Naive B cell (primary cell): ENCODE measurements around the gene ALOX15B. TPM values are rescaled to one million over a fixed set of nuclear protein-coding genes. Genes with fewer than 3 reads are reported as not detected.
A peak's percentile ranks its signal among the peaks of the same experiment; 100 is the strongest.

Experiments used
- ATAC-seq, 2 donors: fragments of 150-1000 bp; cut with Tn5 transposase; 2 replicates each; pipeline ENCODE4 v1.10.0; 2021; ENCODE audit warnings: low read depth in 2 of 2, mild to moderate bottlenecking in 2 of 2, moderate library complexity in 2 of 2
- DNase-seq: peaks from one replicate; pipeline ENCODE4 v3.0.0; 2022
- H3K27ac Mint-ChIP-seq, 6 donors: one replicate each; pipeline ENCODE4 v1.8.0; 2020 to 2022; ENCODE audit warnings: mild to moderate bottlenecking in 6 of 6, mixed read lengths in 6 of 6, moderate library complexity in 5 of 6, inconsistent platforms in 2 of 6
- H3K27me3 Mint-ChIP-seq, 3 donors: one replicate each; pipeline ENCODE4 v1.8.0; 2021 to 2022; ENCODE audit warnings: mixed read lengths in 3 of 3, mild to moderate bottlenecking in 1 of 3
- H3K36me3 Mint-ChIP-seq, 2 donors: one replicate each; pipeline ENCODE4 v1.8.0; 2020 to 2022; ENCODE audit warnings: mixed read lengths in 2 of 2, inconsistent platforms in 1 of 2, mild to moderate bottlenecking in 1 of 2
- H3K4me1 Mint-ChIP-seq, 3 donors: one replicate each; pipeline ENCODE4 v1.8.0; 2020 to 2022; ENCODE audit warnings: mixed read lengths in 3 of 3, inconsistent platforms in 1 of 3, mild to moderate bottlenecking in 1 of 3, moderate library complexity in 1 of 3
- H3K4me3 Mint-ChIP-seq, 8 donors: one replicate each; pipeline ENCODE4 v1.8.0; 2020 to 2022; ENCODE audit warnings: mild to moderate bottlenecking in 8 of 8, mixed read lengths in 8 of 8, moderate library complexity in 8 of 8, inconsistent platforms in 2 of 8
- H3K9me3 Mint-ChIP-seq, 7 donors: one replicate each; pipeline ENCODE4 v1.8.0; 2020 to 2022; ENCODE audit warnings: mixed read lengths in 7 of 7, mild to moderate bottlenecking in 5 of 7, inconsistent platforms in 2 of 7, moderate library complexity in 1 of 7
- polyA plus RNA-seq, 6 donors: library from polyadenylated mRNA; unstranded; fragments of 300-500 nt; fragmentation: Illumina TruSeq; gene quantifications; one replicate each; pipeline ENCODE4 v1.2.3, GENCODE V29; 2021; ENCODE audit warnings: low read depth in 6 of 6

Gene ALOX15B
- polyA plus RNA-seq, 6 donors from 2014 or later: not detected

DNA sequence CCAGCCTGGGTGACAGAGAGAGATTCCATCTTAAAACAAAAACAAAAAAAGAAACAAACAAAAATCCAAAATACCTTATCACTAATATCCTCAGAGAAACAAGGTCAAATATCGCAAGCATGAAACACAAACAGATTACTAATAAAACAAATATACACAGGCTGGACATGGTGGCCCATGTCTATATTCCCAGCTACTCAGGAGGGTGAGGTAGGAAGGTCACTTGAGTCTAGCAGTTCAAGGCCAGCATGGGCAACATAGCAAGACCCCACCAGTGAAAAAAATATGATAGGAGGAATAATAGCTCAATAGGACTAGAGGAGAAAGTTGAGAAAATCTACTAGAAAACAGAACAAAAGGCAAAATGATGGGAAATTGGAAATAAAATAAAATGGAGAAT is 6.9 kb upstream of the ALOX15B start:
- peaks cover 0 to 2% (median 0%) of the 10 kb centered on the region in 7 donors for H3K9me3 Mint-ChIP-seq
- peaks cover 37 to 61% (median 51%) of the 10 kb centered on the region in 3 donors for H3K27me3 Mint-ChIP-seq
- peak overlapping the region in 1 of 6 donors; percentile 26 for H3K27ac Mint-ChIP-seq
- no peak for DNase-seq
- H3K4me1 Mint-ChIP-seq: no peaks in the 10 kb centered on the region
- no peaks in the 10 kb centered on the region for H3K36me3 Mint-ChIP-seq
- no peak overlapping the region for H3K4me3 Mint-ChIP-seq
- no peak for ATAC-seq

- H3K27ac Mint-ChIP-seq: no peak overlapping the region
These were observed 6.4 kb upstream of the ALOX15B start for GRCh38 chr17:8032442-8032841.

GRCh38 chr17:8039611-8040168 is 831 bp downstream of the ALOX15B start:
- no peak for DNase-seq
- ATAC-seq: no peak
- Mint-ChIP-seq H3K9me3 (peaks cover 0 to 4% (median 3%) of the 10 kb centered on the region in 7 donors), H3K36me3 (peaks cover 0 to 11% of the 10 kb centered on the region in 2 donors), H3K4me1 (peaks cover 0 to 17% (median 5%) of the 10 kb centered on the region in 3 donors), H3K27me3 (peaks cover 44 to 60% (median 53%) of the 10 kb centered on the region in 3 donors), H3K4me3 (peak overlapping the region in 2 of 8 donors; percentile 31 to 41), H3K27ac (no peak overlapping the region)

More at GRCh38 chr17:8032442-8032841, 6.4 kb upstream of the ALOX15B start:
- Mint-ChIP-seq H3K27me3 (peaks cover 37 to 61% (median 51%) of the 10 kb centered on the region in 3 donors), H3K4me3 (no peak overlapping the region), H3K4me1 (peaks cover 0 to under 1% (median 0%) of the 10 kb centered on the region in 3 donors), H3K36me3 (peaks cover 0 to 4% of the 10 kb centered on the region in 2 donors), H3K9me3 (peaks cover 0 to 3% (median 2%) of the 10 kb centered on the region in 7 donors)
- no peak for ATAC-seq
- no peak for DNase-seq

GRCh38 chr17:8041249-8041928 is 2.5 kb downstream of the ALOX15B start:
- H3K4me1 Mint-ChIP-seq: peaks cover 0 to 17% (median 5%) of the 10 kb centered on the region in 3 donors
- peak; percentile 23 to 43 for ATAC-seq
- no peak overlapping the region for H3K4me3 Mint-ChIP-seq
- peak; percentile 15 for DNase-seq
- H3K27me3 Mint-ChIP-seq: peaks cover 40 to 64% (median 61%) of the 10 kb centered on the region in 3 donors
- H3K27ac Mint-ChIP-seq: peak overlapping the region in 1 of 6 donors; percentile 58
- H3K36me3 Mint-ChIP-seq: peaks cover 0 to 11% of the 10 kb centered on the region in 2 donors
- H3K9me3 Mint-ChIP-seq: peaks cover 0 to 4% (median 3%) of the 10 kb centered on the region in 7 donors

GRCh38 chr17:8041979-8042378 is 3.1 kb downstream of the ALOX15B start:
- no peak for ATAC-seq
- DNase-seq: no peak
- Mint-ChIP-seq H3K27ac (no peak overlapping the region), H3K4me3 (no peak overlapping the region), H3K4me1 (peaks cover 0 to 19% (median 5%) of the 10 kb centered on the region in 3 donors), H3K27me3 (peaks cover 40 to 70% (median 61%) of the 10 kb centered on the region in 3 donors), H3K36me3 (peaks cover 0 to 11% of the 10 kb centered on the region in 2 donors), H3K9me3 (peaks cover 0 to 4% (median 3%) of the 10 kb centered on the region in 7 donors)

GRCh38 chr17:8044819-8045810 is 6.3 kb downstream of the ALOX15B start:
- peaks cover 25 to 44% (median 38%) of the 10 kb centered on the region in 3 donors for H3K27me3 Mint-ChIP-seq
- H3K4me1 Mint-ChIP-seq: peaks cover 0 to 4% (median 0%) of the 10 kb centered on the region in 3 donors
- peak overlapping the region in 2 of 6 donors; percentile 37 to 66 for H3K27ac Mint-ChIP-seq
- no peaks in the 10 kb centered on the region for H3K9me3 Mint-ChIP-seq
- no peak for ATAC-seq
- no peak overlapping the region for H3K4me3 Mint-ChIP-seq
- no peaks in the 10 kb centered on the region for H3K36me3 Mint-ChIP-seq
- no peak for DNase-seq

DNA sequence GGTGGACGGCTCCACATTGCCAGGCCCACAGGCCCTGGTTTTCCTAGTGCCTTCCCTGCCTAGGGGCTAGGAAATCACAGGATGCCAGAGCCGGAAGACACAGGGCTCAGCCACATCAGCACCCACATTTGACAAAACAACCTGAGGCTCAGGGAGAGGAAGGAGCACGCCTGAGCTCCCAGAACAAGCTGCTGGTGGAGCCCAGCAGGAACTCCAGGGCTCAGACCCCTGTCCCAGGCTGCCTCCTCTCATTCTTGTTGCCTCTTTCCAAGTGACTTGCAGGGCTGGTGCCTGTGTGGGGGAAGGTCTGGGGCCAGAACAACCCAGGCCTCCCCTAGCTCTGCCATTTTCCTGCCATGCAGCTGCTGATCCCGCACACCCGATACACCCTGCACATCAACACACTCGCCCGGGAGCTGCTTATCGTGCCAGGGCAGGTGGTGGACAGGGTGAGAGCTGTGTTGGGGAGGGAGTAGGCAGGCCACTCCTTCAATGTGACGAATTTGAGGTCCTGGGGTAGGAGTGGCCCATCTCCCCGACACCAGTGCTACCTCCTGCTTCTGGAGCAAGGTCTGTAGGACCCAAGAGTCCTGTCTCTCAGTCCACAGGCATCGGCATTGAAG is 7.6 kb downstream of the ALOX15B start:
- peak overlapping the region in 1 of 6 donors; percentile 67 for H3K27ac Mint-ChIP-seq
- DNase-seq (no peak), ATAC-seq (no peak)
- H3K9me3 Mint-ChIP-seq: no peaks in the 10 kb centered on the region
- H3K27me3 Mint-ChIP-seq: peaks cover 12 to 32% (median 25%) of the 10 kb centered on the region in 3 donors
- H3K4me3 Mint-ChIP-seq: peak overlapping the region in 1 of 8 donors; percentile 6
- no peaks in the 10 kb centered on the region for H3K36me3 Mint-ChIP-seq
- peaks cover 0 to 4% (median 0%) of the 10 kb centered on the region in 3 donors for H3K4me1 Mint-ChIP-seq

DNA sequence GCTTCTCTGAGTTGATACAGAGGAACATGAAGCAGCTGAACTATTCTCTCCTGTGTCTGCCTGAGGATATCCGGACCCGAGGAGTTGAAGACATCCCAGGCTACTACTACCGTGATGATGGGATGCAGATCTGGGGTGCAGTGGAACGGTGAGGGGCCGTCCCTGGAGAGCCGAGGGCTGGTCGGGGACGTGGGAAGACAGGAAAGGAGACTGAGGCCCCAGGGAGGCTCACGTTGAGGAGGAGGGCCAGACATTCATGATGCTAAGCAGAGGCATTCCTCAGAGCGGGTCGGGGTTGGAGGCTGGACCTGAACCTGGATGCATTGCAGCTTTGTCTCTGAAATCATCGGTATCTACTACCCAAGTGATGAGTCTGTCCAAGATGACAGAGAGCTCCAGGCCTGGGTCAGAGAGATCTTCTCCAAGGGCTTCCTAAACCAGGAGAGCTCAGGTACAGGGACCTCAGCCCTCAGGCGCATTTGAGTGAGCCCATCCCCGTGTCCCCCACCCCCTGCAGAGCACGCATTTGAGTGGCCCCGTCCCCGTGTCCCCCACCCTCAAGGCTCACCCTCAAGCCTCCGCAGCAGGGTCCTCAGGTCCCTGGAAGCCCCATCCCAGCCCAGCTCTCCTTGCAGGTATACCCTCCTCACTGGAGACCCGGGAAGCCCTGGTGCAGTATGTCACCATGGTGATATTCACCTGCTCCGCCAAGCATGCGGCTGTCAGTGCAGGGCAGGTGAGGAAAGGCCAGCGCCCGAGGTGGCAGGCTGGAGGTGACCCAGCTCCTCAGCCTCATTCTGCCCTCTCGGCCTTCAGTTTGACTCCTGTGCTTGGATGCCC is 8.3 kb downstream of the ALOX15B start:
- H3K27ac Mint-ChIP-seq: no peak overlapping the region
- no peaks in the 10 kb centered on the region for H3K36me3 Mint-ChIP-seq

GRCh38 chr17:8047769-8048110 is 8.9 kb downstream of the ALOX15B start:
- peaks cover 10 to 29% (median 24%) of the 10 kb centered on the region in 3 donors for H3K27me3 Mint-ChIP-seq
- no peaks in the 10 kb centered on the region for H3K9me3 Mint-ChIP-seq
- peaks cover 0 to 4% (median 0%) of the 10 kb centered on the region in 3 donors for H3K4me1 Mint-ChIP-seq
- ATAC-seq: no peak
- DNase-seq: no peak
- no peak overlapping the region for H3K4me3 Mint-ChIP-seq
- H3K27ac Mint-ChIP-seq: peak overlapping the region in 1 of 6 donors; percentile 26
- no peaks in the 10 kb centered on the region for H3K36me3 Mint-ChIP-seq

More for the DNA sequence above, 8.3 kb downstream of the ALOX15B start:
- Mint-ChIP-seq H3K4me1 (peaks cover 0 to 4% (median 0%) of the 10 kb centered on the region in 3 donors), H3K4me3 (peak overlapping the region in 1 of 8 donors; percentile 6), H3K27me3 (peaks cover 10 to 29% (median 24%) of the 10 kb centered on the region in 3 donors), H3K9me3 (no peaks in the 10 kb centered on the region)
- no peak for ATAC-seq
- DNase-seq: no peak

DNA sequence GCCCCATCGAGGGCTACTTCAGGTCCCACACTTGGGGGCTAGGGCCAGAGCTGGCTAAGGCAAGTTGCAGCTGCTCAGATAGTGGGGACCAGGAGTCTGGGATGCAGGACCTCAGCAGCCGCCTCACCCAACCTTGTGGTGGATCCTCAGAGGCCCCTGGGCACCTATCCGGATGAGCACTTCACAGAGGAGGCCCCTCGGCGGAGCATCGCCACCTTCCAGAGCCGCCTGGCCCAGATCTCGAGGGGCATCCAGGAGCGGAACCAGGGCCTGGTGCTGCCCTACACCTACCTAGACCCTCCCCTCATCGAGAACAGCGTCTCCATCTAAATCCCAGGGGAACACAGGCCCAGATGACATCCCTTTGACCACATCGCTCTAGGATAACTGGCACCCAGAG is 9.4 kb downstream of the ALOX15B start:
- Mint-ChIP-seq H3K27me3 (peaks cover 5 to 25% (median 19%) of the 10 kb centered on the region in 3 donors), H3K4me1 (peaks cover 0 to 4% (median 0%) of the 10 kb centered on the region in 3 donors), H3K27ac (no peak overlapping the region), H3K36me3 (no peaks in the 10 kb centered on the region), H3K9me3 (no peaks in the 10 kb centered on the region), H3K4me3 (no peak overlapping the region)
- DNase-seq (no peak), ATAC-seq (no peak)

DNA sequence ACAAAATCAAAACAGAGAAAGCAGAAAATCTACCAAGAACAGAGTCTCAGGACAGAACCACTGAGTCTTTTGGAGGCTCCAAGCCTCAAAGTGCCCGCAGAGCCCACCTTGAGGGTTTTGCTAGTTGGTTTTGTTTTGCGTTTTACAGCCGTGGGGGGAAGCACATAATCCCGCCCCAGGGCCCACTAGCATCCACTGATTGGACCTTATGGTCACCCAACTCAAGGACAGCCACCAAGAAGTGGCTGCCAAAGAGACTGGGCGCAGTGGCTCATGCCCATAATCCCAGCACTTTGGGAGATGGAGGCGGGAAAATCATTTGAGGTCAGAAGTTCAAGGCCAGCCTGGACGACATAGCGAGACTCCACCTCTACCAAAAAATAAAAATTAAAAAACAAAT is 9.9 kb downstream of the ALOX15B start:
- Mint-ChIP-seq H3K4me3 (no peak overlapping the region), H3K27ac (peak overlapping the region in 1 of 6 donors; percentile 83), H3K36me3 (no peaks in the 10 kb centered on the region), H3K27me3 (peaks cover 0 to 20% (median 14%) of the 10 kb centered on the region in 3 donors), H3K9me3 (no peaks in the 10 kb centered on the region), H3K4me1 (peaks cover 0 to 4% (median 0%) of the 10 kb centered on the region in 3 donors)
- ATAC-seq: no peak
- no peak for DNase-seq

DNA sequence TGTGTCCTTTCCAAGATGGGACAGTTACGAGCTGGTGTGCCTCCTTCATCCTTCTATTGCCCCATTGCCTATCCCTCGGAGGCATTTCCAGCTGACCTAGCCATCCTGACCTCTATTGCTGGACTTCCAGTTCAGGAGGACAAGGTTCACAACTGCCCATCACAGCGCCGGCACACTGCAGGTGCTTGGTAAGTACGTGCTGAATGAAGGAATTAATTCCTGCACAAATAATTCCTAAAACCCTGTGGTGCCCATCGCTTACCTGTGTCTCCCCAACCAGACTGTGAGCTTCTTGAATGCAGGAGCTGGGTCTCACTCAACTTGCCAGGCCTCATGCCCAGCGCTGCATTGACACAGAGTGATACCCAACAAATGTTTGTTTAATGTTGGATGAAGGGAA is 13.0 kb downstream of the ALOX15B start:
- H3K27ac Mint-ChIP-seq: no peak overlapping the region
- H3K9me3 Mint-ChIP-seq: no peaks in the 10 kb centered on the region
- peaks cover 0 to 1% (median 0%) of the 10 kb centered on the region in 3 donors for H3K27me3 Mint-ChIP-seq
- H3K4me1 Mint-ChIP-seq: peaks cover 9 to 28% (median 19%) of the 10 kb centered on the region in 3 donors
- DNase-seq: no peak
- no peaks in the 10 kb centered on the region for H3K36me3 Mint-ChIP-seq
- no peak for ATAC-seq
- peak overlapping the region in 1 of 8 donors; percentile 35 for H3K4me3 Mint-ChIP-seq
